Progenitor cell of endocrine pancreas (in vitro differentiated cells): ENCODE measurements around the gene WFIKKN2. TPM values are rescaled to one million over a fixed set of nuclear protein-coding genes. Genes with fewer than 3 reads are reported as not detected.

Experiments
- DNase-seq: peaks from one replicate; pipeline ENCODE4 v3.0.0; 2021; ENCODE audit warnings: low spot score; ENCODE audit not compliant: unreplicated experiment
- H3K27ac Mint-ChIP-seq: 2 replicates; pipeline ENCODE4 v1.8.0; 2021; ENCODE audit warnings: mild to moderate bottlenecking, moderate library complexity, mixed read lengths
- H3K27me3 Mint-ChIP-seq: 2 replicates; pipeline ENCODE4 v1.8.0; 2021; ENCODE audit warnings: mixed read lengths
- H3K36me3 Mint-ChIP-seq: 2 replicates; pipeline ENCODE4 v1.8.0; 2022; ENCODE audit warnings: mixed read lengths; ENCODE audit not compliant: insufficient read depth
- H3K4me1 Mint-ChIP-seq: 2 replicates; pipeline ENCODE4 v1.8.0; 2021; ENCODE audit warnings: low read depth, mixed read lengths
- H3K4me3 Mint-ChIP-seq: 2 replicates; pipeline ENCODE4 v1.8.0; 2021; ENCODE audit warnings: low read depth, mild to moderate bottlenecking, moderate library complexity, mixed read lengths
- H3K9me3 Mint-ChIP-seq: 2 replicates; pipeline ENCODE4 v1.8.0; 2021; ENCODE audit warnings: low read depth, mixed read lengths
- total RNA-seq: library from RNA; stranded (reverse); gene quantifications from 2 replicates; pipeline ENCODE4 v1.2.1, GENCODE V29; 2021
- TF ChIP-seq, protein P1 (sequence below): fragments of 200-600 bp; sonication (generic); IDR thresholded peaks from one replicate; pipeline ENCODE4 v1.5.0; 2021; ENCODE audit warnings: antibody characterized with exemption, mild to moderate bottlenecking; ENCODE audit not compliant: unreplicated experiment

Gene WFIKKN2
- total RNA-seq, 1 donor from 2014 or later: not detected

DNA sequence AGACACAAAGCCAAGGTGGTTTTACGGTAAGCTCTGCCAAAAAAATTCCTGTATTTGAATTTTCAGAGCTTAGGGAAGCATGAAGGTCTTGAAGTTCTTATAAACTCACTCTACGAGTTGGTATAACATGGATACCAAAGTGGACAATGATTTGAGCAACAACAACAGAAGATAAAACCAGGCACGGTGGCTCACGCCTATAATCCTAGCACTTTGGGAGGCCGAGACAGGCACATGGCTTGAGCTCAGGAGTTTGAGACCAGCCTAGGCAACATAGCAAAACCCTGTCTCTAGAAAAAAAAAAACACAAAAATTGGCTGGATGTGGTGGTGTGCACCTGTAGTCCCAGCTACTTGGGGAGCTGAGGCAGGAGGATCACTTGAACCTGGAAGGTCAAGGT, 43.7 kb downstream of the WFIKKN2 start:
- H3K36me3 Mint-ChIP-seq: no peaks in the 10 kb centered on the region
- H3K4me1 Mint-ChIP-seq: peaks cover 7% of the 10 kb centered on the region
- H3K27ac Mint-ChIP-seq: no peak overlapping the region
- DNase-seq: no peak
- H3K4me3 Mint-ChIP-seq: no peak overlapping the region
- no peaks in the 10 kb centered on the region for H3K9me3 Mint-ChIP-seq
- TF ChIP-seq, protein P1, sequence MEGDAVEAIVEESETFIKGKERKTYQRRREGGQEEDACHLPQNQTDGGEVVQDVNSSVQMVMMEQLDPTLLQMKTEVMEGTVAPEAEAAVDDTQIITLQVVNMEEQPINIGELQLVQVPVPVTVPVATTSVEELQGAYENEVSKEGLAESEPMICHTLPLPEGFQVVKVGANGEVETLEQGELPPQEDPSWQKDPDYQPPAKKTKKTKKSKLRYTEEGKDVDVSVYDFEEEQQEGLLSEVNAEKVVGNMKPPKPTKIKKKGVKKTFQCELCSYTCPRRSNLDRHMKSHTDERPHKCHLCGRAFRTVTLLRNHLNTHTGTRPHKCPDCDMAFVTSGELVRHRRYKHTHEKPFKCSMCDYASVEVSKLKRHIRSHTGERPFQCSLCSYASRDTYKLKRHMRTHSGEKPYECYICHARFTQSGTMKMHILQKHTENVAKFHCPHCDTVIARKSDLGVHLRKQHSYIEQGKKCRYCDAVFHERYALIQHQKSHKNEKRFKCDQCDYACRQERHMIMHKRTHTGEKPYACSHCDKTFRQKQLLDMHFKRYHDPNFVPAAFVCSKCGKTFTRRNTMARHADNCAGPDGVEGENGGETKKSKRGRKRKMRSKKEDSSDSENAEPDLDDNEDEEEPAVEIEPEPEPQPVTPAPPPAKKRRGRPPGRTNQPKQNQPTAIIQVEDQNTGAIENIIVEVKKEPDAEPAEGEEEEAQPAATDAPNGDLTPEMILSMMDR: no peak
- H3K27me3 Mint-ChIP-seq: no peaks in the 10 kb centered on the region

DNA sequence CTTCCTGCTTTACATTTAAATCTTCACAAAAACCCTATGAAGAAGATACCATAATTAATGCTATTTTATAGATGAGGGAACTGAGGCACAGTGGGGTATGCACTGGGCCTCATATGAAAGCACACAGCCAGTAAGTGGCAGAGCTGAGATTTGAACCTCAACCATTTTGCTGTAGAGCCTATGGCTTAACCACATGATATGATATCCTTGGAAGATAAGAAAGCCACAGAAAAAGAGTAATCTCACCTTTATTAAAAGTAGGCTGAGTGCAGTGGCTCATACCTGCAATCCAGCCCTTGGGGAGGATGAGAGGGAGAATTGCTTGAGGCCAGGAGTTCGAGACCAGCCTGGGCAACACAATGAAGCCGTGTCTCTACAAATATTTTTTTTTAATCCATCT, 45.8 kb downstream of the WFIKKN2 start:
- no peak overlapping the region for H3K4me3 Mint-ChIP-seq
- H3K27me3 Mint-ChIP-seq: no peaks in the 10 kb centered on the region
- no peak for DNase-seq
- H3K36me3 Mint-ChIP-seq: no peaks in the 10 kb centered on the region
- H3K4me1 Mint-ChIP-seq: peaks cover 8% of the 10 kb centered on the region
- H3K9me3 Mint-ChIP-seq: no peaks in the 10 kb centered on the region
- TF ChIP-seq, protein P1: no peak
- H3K27ac Mint-ChIP-seq: no peak overlapping the region

DNA sequence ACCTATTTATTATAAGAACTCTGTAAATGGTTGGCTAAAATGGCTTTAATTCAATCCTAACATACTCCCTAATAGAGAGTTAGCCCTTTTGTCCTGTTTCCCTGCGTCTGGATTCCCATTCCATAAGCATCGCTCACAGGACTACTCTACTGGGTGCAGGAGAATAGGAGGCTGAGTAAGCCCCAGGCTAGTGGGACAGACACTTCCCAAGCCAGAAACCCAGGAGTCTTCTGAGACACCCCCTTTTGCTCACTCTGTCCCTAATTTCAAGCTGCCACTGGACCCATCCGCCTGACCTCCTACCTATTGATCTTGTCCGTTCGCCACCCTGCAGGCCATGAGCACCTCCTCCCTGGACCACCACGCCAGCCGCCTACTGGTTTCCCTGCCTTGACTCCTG, 47.5 kb downstream of the WFIKKN2 start:
- Mint-ChIP-seq H3K27me3 (no peaks in the 10 kb centered on the region), H3K27ac (no peak overlapping the region), H3K9me3 (no peaks in the 10 kb centered on the region), H3K4me3 (no peak overlapping the region), H3K4me1 (peaks cover 18% of the 10 kb centered on the region), H3K36me3 (no peaks in the 10 kb centered on the region)
- DNase-seq: no peak
- TF ChIP-seq, protein P1: no peak

DNA sequence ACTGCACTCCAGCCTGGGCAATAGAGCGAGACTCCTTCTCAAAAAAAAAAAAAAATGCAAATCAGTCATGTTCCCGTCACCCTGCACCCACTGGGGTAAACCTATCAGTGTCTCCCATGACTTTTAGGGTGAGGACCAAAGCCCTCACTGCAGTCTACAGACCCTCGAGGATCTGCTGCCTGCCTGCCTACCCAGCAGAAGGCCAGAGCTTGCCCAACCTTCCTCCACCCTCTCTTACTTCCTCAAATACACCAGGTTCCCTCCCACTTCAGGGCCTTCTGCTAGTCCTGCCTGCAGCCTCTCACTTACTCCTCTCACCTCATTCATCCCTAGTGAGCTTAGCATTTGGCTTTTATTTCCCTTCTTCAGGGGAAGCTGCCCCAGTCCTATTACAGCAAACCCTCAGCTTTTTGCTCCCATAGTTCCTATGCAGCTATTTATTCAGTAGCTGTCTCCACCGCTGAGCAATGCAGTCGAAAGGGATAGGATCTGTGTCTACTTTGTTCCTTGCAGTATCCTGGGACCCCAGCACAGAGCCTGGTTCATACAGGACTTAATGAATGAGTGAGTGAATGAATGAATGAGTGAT, 48.6 kb downstream of the WFIKKN2 start:
- no peak for DNase-seq
- Mint-ChIP-seq H3K9me3 (no peaks in the 10 kb centered on the region), H3K36me3 (no peaks in the 10 kb centered on the region), H3K4me3 (no peak overlapping the region), H3K4me1 (peaks cover 20% of the 10 kb centered on the region), H3K27ac (peak overlapping the region; percentile 88), H3K27me3 (no peaks in the 10 kb centered on the region)
- TF ChIP-seq, protein P1: no peak

DNA sequence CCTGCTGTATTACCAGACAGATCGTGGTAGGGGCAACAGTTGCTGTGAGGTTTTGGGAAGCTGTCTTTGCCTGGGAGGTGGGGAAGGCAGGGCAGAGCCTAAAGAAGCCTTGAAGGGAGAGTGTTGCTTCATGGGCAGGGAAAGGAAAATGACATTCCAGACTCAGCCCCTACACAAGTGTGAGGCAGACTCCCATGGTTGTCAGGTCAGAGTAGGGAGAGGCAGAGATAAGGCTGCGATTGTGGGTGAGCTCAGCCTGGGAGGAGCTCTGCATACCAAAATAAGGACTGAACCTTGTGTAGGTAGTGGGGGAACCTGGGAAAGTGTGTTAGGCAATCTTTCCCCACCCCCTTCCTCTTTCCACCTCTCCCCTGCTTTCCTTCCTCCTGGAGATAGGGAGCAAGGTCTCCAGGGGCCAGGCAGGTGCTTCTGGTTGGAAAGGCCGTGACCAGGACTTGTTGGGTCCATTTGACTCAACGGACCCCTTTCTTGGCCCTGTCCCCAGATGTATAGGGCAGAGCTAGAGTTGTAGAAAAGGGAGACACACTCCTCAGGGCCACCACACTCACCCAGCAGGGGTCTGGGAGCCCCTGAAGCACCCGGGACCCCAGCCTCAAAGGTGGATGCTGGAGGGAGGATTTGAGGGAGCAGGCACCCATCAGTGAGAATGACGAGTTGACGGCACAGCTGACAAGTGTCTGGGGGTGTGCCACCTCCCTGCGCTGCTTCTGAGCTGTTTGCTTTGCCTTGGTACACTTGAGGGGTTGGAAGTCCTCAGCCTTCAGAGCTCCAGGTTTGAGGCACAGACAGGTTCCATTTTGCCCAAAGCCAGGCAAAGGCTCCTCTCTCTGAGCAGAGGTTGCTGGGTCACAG, 49.3 kb downstream of the WFIKKN2 start:
- TF ChIP-seq, protein P1: no peak
- no peak for DNase-seq
- Mint-ChIP-seq H3K36me3 (no peaks in the 10 kb centered on the region), H3K27me3 (no peaks in the 10 kb centered on the region), H3K4me1 (peaks cover 21% of the 10 kb centered on the region), H3K27ac (peak overlapping the region; percentile 88), H3K9me3 (no peaks in the 10 kb centered on the region), H3K4me3 (no peak overlapping the region)
